Raji (cell line): ENCODE results near the gene TBC1D10B.
A peak's percentile ranks its signal among the peaks of the same experiment; 100 is the strongest.

Source experiments
- POLR2A ChIP-seq: IDR thresholded peaks from 2 replicates; pipeline ENCODE4 v1.6.1; 2011; ENCODE audit warnings: low read depth, low read length, control low read depth; ENCODE audit not compliant: insufficient read depth

Gene TBC1D10B

GRCh38 chr16:30355144-30355953 lies 14.9 kb downstream of the TBC1D10B start, which contains the start of gene CD2BP2:
Gene CD2BP2, minus strand, starts transcription at chr16:30355308. Its CDS starts 627 bp downstream, at chr16:30354681.
- peak; percentile 55 for TF ChIP-seq POLR2A

GRCh38 chr16:30354423-30355143 lies 15.7 kb downstream of the TBC1D10B start:
- TF ChIP-seq POLR2A, result no peak

- no peak for TF ChIP-seq POLR2A
Observed at GRCh38 chr16:30353438-30354129, 16.7 kb downstream of the TBC1D10B start.

- TF ChIP-seq POLR2A, result no peak
Observed at GRCh38 chr16:30352488-30353401, 17.5 kb downstream of the TBC1D10B start.

- TF ChIP-seq POLR2A, result no peak
Observed at GRCh38 chr16:30351586-30352419, 18.5 kb downstream of the TBC1D10B start.

DNA sequence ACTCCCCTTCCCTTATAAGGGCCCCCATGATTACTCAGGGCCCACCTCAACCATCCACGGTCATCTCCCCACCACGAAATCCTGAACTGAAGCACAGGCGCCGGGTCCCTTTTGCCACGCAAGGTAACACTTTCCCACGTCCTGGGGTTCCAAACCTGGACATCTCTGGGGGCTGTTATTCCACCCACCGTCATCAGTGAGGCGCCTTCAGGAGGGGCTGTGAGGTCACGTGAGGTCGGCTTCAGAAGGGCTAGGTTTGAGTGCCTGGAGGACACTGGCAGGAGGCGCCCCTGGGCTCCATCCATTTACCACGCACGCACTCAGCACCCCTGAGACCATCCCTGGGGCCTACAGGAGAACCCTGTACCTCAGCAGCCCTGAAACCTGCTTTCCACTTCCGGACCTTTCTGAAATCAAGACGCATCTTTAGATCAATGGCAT lies 19.3 kb downstream of the TBC1D10B start:
- TF ChIP-seq POLR2A, result no peak

DNA sequence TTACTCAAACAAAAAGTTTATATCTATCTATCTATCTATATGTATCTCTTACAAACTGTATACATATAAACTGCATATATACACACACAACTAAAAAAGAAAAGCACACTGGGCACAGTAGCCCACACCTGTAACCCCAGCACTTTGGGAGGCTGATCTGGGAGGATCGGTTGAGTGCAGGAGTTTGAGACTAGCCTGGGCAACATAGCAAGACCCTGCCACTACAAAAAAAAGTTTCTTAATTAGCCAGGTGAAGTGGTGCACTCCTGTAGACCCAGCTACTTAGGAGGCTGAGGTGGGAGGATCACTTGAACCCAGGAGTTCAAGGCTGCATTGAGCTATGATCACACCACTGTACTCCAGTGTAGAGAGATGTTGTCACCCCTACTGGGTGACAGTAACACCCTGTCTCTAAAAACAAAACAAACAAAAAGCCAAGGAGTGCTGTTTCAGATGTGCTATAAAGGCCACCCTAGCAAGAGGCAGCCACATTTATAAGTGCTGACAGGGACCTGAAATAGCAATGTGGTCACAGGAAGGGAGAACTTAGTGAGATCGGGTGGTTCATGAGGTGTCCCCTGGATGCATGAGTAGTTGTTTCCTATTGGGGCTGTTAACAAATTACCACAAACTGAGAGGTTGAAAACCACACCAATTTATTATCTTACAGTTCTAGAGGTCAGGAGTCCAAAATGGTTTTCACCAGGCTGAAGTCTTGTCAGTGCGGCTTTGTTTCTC lies 20.0 kb downstream of the TBC1D10B start:
- TF ChIP-seq POLR2A, result peak; percentile 36

DNA sequence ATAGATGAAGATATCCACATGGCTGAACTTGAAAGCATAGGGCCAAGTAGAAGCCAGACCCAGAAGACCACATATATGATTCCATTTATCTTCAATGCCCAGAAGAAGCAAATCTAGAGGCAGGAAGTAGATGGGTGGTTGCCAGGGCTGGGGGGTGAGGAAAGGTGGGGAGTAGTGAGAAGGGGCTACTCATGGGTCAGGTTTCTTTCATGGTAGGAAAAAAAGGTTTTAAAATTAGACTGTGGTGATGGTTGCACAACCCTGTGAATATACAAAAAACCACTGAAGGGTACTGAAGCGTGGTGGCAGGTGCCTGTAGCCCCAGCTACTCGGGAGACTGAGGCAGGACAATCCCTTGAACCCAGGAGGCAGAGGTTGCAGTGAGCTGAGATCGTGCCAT lies 20.6 kb downstream of the TBC1D10B start:
- TF ChIP-seq POLR2A, result no peak

GRCh38 chr16:30348929-30349328 lies 21.4 kb downstream of the TBC1D10B start:
- TF ChIP-seq POLR2A, result no peak

DNA sequence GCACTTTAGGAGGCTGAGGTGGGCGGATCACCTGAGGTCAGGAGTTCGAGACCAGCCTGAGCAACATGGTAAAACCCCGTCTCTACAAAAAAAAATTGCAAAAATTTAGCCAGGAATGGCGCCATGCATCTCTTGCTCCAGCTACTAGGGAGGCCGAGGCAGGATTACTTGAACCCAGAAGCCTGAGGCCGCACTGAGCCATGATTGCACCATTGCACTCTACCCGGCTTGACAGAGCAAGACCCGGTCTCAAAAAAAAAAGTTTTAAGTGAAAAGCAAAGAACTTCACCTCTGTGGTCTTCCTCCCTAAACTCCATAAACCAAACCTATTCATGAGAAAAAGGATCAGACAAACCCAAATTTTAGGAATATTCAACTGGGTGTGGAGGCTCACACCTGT lies 22.2 kb downstream of the TBC1D10B start:
- TF ChIP-seq POLR2A, result no peak

DNA sequence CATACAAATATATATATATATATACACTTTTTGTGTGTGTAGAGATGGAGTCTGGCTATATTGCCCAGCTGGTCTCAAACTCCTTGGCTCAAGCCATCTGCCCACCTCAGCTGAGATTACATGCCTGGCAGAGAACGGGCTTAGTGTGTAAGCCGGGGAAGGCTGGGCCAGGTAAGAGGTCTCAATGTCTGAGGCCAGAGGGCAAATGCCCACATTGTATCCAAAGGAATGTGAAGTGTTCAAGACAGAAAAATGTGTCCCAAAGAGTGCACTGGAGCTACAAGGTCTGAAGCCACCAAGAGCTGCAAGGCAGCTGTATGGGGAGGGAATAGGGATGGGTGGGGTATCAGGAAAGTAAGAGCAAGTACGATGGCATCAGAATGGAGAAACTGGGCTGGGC lies 24.0 kb downstream of the TBC1D10B start:
- no peak for TF ChIP-seq POLR2A

- TF ChIP-seq POLR2A, result no peak
Observed at GRCh38 chr16:30342751-30343490, 27.4 kb downstream of the TBC1D10B start.

- no peak for TF ChIP-seq POLR2A
Observed at GRCh38 chr16:30340621-30341020, 29.7 kb downstream of the TBC1D10B start.
